Measurements from ENCODE around the gene MTX2.
"Not testable (repeated sequence)": the region's sequence is repeated elsewhere in the genome, so short reads cannot be mapped to it uniquely, and the experiment has no call there.

The MTX2 gene

GRCh38 chr2:176291335-176291734 is 22.1 kb downstream of the MTX2 start:
- no peak for DNase-seq

GRCh38 chr2:176291809-176292283 is 22.6 kb downstream of the MTX2 start:
- no peak for DNase-seq

DNA sequence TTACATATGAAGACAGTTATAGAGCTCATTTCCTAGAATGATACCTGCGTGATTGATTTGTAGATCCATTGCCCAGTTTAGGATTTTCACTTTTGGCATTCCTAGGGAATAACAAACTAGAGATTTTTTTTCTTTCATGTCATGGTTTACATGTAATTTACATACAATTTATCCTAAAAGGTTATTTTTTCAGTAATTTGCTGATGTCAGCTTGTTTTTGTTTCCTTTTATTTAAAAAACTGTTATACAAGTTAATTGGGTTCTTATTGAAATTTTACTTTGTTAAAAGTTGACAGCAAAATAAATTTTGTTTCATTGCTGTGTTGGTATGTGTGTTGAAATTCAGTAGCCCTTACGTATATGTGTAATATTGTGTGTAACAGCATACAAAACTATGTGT is 23.4 kb downstream of the MTX2 start:
- DNase-seq = no peak

GRCh38 chr2:176293334-176293733 is 24.1 kb downstream of the MTX2 start:
- no peak for DNase-seq

DNA sequence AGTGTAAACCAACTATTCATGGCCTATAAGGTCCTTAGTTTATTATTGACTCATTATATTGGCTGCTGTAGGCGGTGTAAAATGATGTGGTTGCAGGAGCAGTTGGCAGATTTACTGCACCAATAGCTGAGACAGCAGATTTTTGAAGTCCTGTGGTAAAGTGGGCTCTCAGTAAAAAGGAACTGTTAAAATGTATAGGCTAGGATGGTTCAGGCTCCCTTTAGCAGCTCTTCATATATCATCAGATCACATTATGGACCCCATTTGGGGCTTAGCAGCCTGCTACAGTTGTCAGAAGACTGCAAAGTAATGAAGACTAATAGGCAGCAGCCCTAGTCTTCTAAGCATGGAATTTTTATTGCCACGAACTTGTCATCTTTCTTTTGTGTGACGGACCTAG is 27.8 kb downstream of the MTX2 start:
- DNase-seq = no peak

DNA sequence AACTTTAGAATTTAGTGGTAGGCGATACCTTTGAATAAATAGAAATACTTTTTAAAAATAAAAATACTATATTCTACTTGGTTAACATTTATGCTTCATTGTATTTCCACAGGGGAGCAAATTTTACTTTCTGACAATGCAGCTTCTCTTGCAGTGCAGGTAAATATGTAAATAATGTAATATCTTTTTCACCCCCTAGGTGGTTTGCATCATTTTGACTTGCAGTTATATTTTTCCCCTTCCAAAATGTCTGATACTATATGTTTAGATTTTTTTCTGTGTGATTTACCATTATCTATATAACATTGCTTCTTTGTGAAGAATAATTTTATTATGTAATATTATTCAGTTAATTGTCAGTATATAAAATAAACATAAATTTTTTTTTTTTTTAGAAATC is 28.5 kb downstream of the MTX2 start:
- DNase-seq = no peak

DNA sequence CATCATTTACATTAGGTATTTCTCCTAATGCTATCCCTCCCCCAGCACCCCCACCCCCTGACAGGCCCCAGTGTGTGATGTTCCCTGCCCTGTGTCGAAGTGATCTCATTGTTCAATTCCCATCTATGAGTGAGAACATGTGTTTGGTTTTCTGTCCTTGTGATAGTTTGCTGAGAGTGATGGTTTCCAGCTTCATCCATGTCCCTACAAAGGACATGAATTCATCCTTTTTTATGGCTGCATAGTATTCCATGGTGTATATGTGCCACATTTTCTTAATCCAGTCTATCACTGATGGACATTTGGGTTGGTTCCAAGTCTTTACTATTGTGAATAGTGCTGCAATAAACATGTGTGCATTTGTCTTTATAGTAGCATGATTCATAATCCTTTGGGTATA is 36.8 kb downstream of the MTX2 start:
- not testable (repeated sequence) for DNase-seq

DNA sequence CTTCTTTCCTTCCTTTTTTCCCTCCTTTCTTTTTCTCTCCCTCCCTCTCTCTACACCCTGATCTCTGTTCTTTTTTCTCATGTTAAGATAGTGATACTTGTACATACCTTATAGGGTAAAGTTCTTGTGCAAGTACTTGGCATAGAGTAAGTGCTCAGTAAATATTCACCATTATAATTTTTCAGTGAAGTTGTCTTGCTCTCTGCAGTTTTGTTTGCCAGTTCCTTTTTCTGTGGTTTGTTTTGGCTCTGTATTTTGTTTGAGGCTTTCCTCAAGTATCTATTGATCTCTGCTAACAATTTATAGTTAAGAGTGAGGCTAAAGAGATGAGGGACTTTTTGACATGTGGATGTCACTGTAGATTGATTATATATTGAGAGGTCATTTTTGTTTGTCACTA is 48.0 kb downstream of the MTX2 start:
- no peak for DNase-seq

DNA sequence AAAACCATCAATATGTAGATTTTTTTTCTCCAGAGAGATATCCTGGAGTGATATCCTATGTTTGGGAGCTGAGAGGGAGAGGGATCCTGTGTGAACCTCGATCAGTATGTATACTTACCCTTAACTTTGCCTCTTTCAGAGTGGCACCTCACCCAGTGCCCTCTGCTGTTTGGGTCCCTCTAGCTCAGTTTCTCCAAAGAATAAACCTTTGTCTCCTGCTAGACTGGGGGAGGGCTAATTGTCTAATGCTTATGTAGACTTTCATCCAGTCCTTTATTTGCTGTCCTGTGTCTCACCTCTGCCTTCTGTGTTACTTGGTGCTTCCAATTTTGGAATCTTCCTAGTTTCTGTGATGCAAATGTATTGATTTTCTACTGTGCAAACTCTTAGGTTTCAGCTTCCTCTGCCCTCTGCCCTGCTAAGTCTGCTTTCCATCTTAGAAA is 48.4 kb downstream of the MTX2 start:
- no peak for DNase-seq

GRCh38 chr2:176321916-176322315 is 52.7 kb downstream of the MTX2 start:
- no peak for DNase-seq

DNA sequence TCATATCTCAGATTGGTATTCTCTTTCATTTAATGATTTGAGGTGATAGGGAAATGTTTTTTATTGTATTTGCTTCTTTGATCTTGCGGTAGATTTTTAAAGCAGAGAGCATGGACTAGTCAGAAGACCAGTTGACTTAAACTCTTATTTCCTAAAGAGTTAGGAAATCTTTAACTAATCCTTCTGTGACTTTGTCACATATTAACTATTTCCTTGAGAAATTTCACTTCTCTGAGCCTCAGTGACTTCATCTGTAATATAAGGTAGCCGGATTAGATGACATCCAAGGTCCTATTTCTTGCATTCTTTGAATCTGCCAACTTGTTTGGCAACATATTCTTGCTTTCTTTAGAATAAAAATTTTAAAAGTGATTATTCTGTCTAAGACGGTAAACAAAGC is 55.6 kb downstream of the MTX2 start:
- DNase-seq = no peak

- DNase-seq = no peak
Measured at GRCh38 chr2:176325732-176326131, 56.5 kb downstream of the MTX2 start.

GRCh38 chr2:176328149-176328548 is 58.9 kb downstream of the MTX2 start:
- DNase-seq = no peak

- no peak for DNase-seq
Measured at GRCh38 chr2:176330612-176331011, 61.4 kb downstream of the MTX2 start.

GRCh38 chr2:176331646-176332045 is 62.4 kb downstream of the MTX2 start:
- DNase-seq = no peak

- DNase-seq = no peak
Measured at GRCh38 chr2:176334729-176335128, 65.5 kb downstream of the MTX2 start.

- DNase-seq = no peak
Measured at GRCh38 chr2:176338395-176338794, 69.2 kb downstream of the MTX2 start.

DNA sequence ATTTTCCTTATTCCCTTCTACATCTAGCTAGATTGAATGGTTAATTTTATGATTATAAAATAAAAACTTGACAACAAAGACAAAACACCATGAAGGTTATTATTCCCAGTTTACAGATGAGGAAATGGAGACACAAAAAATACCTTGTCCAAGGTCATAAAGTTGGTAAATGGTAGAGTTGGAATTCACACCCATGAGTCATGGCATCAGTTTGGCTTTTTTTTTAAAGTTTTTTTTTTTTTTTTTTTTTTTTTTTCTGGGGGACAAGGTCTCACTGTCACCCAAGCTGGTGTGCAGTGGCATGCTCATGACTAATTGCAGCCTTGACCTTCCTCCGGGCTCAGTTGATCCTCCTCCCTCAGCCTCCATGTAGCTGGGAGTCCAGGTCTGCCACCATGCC is 70.0 kb downstream of the MTX2 start:
- DNase-seq = no peak

- DNase-seq = no peak
Measured at GRCh38 chr2:176356251-176356650, 87.0 kb downstream of the MTX2 start.

DNA sequence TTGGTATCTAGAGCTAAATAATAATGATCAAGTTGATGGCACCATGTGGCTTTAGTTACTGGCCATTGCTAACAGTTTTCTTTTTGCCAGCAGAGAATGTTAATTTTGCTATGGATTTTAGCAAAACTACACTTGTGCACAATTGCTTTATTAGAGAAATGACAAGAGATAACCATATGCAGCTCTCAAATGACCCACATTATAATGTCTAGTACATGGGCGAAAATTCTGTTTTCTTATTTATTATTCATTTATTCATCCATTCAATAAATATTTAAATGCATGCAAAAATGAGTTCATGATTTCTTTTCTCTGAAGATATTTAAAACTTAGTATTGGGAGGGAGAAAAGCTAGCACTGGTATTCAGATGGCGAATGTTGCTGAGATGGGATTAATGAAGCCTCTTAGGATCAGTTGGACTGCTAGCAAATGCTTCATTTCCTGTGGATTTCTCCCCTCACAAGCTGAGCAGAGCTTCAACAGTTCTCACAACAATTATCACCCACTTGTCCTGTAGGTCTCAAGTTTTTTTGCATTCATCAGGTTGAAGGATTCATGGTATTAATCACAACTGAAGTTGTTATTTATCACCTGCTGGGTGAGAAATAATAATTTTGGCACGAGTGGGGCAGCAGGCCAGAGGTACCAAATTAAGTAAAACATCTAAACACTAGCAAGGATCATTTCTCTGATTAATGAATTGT is 95.2 kb downstream of the MTX2 start:
- no peak for DNase-seq

- no peak for DNase-seq
Measured at GRCh38 chr2:176368349-176368748, 99.1 kb downstream of the MTX2 start.

DNA sequence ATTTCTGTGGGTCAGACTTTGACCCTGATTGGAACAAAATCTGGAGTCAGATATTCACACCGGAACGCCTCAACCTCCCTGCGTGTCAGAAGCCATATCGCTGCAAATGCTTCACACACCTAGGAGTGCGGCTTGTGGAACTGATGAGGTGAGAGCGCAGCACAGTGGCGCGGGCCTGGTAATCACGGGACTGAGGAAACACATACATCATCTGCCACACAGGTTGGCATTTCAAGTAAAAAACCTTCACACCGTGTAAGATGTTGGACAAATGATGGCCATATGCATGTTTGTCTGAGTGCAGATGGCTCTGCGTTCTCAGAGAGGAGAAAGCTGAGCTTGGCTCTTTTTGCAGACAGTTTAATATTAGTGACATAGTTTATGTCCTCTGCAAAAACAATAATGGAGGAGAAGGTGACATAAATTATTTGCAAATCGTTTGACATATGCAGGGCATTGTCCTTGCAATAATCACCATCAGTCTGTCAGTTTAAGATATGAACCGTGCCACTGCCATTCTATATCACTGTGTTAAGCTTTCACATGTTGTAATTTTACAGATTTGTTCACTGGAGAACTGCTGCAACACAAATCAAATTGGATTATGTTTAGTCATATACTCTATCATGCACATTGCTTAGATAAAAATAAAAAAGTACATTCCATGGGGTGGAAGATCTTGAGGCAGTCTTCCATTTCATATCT is 101.4 kb downstream of the MTX2 start:
- DNase-seq = no peak

DNA sequence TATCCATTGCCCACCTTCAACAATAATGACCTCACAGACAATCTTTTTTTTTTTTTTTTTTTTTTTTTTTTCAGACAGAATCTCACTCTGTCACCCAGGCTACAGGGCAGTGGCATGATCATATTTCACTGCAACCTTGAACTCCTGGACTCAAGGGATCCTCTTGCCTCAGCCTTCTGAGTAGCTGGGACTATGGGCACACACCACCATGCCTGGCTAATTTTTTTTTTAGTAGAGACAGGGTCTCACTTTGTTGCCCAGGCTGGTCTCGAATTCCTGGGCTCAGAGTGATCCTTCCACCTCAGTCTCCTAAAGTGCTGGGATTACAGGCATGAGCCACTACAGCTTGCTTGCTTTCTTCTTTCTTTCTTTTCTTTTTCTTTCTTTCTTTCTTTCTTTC is 103.9 kb downstream of the MTX2 start:
- not testable (repeated sequence) for DNase-seq

DNA sequence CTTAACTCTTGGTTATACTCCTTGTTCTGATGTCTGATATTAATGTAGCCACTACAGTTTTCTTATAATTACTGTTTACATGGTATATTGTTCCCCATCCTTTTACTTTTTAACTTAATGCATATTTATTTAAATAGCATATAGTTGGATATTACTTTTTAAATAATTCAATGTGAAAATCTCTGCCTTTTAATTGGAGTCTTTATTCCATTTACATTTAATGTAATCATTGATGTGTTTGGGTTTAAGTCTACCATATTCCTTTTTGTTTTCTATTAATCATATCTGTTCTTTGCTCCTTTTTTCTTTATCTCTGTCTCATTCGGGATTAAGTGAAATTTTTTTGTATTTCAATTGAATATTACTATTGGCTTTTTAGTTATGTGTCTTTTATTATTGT is 109.1 kb downstream of the MTX2 start:
- no peak for DNase-seq

DNA sequence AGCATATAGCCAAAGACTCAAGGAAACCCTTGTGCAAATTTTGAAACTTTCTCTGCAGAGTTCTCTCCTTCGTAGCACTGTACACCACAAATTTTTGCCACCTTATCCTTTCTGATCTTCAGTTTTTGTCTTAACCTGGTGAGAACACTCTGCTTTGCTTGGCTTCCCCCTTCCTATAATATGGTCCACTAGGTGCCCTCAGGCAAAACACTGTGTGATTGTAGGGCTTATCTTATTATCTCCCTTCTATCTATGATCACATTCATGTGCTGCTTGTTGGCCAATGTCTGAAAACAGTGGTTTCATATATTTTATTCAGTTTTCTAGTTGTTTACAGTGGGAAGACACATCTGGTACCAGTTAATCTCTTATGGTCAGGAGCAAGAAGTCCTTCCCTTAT is 111.1 kb downstream of the MTX2 start:
- DNase-seq = no peak
